Measurements from ENCODE around the gene ACTL7A.

DNA sequence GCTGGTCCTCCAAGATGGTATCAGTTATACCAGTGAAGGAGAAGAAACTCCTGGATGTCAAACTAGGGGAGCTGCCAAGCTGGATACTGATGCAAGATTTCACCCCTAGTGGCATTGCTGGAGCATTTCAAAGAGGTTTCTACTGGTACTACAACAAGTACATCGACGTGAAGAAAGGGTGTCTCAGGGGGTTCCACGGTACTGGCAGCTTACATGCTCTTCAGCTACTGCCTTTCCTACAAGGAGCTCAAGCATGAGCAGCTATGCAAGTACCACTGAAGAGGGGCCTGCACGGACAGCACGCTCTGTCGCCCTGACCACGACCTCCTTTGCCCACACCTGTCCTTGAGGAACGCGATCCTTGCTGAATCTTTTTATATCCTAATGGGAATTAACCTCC, 25.7 kb upstream of the ACTL7A start:
- no peak for TF ChIP-seq POLR2A (IDR thresholded peaks at IDR 0.05; ENCODE audit: low read length)
- no peak for TF ChIP-seq GATA1 (IDR thresholded peaks at IDR 0.05; ENCODE audit: low read depth, low read length)
